Lower lobe of right lung (tissue), 2 donors: Measurements from ENCODE around the gene MGAT5. TPM values are rescaled to one million over a fixed set of nuclear protein-coding genes. Genes with fewer than 3 reads are reported as not detected.
A peak's percentile ranks its signal among the peaks of the same experiment; 100 is the strongest.

ENCODE experiments used
- ATAC-seq, 2 donors: fragments of 200-7000 bp; cut with Tn5 transposase; one replicate each; pipeline ENCODE4 v1.9.1; 2020 to 2022; ENCODE audit warnings: mild to moderate bottlenecking in 2 of 2, moderate library complexity in 2 of 2
- DNase-seq: peaks from one replicate; pipeline ENCODE4 v3.0.0-alpha.2; 2020
- H3K27ac ChIP-seq: fragments of 200-600 bp; one replicate; pipeline ENCODE4 v1.8.0; 2022
- H3K27me3 ChIP-seq: fragments of 200-600 bp; one replicate; pipeline ENCODE4 v1.8.0; 2022; ENCODE audit warnings: low read depth
- H3K36me3 ChIP-seq: fragments of 200-600 bp; one replicate; pipeline ENCODE4 v1.8.0; 2022; ENCODE audit warnings: mild to moderate bottlenecking
- H3K4me1 ChIP-seq: fragments of 200-600 bp; one replicate; pipeline ENCODE4 v1.8.0; 2022
- H3K4me3 ChIP-seq: fragments of 200-600 bp; one replicate; pipeline ENCODE4 v1.8.0; 2022; ENCODE audit warnings: mild to moderate bottlenecking
- H3K9me3 ChIP-seq: fragments of 200-600 bp; one replicate; pipeline ENCODE4 v1.8.0; 2022
- intact Hi-C: fragments of 100-400 bp; cut with DNase I; formaldehyde crosslinking; loops from one replicate; pipeline ENCODE4 v1.11.0; 2022
- total RNA-seq: library from RNA; stranded (reverse); fragmentation: NEBNext Ultra II Directional; extraction: Animal tissue kit (Norgen Biotek cat#: 25700); gene quantifications from one replicate; pipeline ENCODE4 v1.2.1, GENCODE V29; 2021
- TF ChIP-seq, protein P1 (sequence below): fragments of 200-600 bp; IDR thresholded peaks from one replicate; pipeline ENCODE4 v1.8.0; 2022; ENCODE audit warnings: antibody characterized with exemption, mild to moderate bottlenecking
- donor health status: DM: no; HTN: yes; CAD: no; lungs with severe emphysema.

Gene MGAT5
- total RNA-seq, 1 donor from 2014 or later: 61.7 TPM

DNA sequence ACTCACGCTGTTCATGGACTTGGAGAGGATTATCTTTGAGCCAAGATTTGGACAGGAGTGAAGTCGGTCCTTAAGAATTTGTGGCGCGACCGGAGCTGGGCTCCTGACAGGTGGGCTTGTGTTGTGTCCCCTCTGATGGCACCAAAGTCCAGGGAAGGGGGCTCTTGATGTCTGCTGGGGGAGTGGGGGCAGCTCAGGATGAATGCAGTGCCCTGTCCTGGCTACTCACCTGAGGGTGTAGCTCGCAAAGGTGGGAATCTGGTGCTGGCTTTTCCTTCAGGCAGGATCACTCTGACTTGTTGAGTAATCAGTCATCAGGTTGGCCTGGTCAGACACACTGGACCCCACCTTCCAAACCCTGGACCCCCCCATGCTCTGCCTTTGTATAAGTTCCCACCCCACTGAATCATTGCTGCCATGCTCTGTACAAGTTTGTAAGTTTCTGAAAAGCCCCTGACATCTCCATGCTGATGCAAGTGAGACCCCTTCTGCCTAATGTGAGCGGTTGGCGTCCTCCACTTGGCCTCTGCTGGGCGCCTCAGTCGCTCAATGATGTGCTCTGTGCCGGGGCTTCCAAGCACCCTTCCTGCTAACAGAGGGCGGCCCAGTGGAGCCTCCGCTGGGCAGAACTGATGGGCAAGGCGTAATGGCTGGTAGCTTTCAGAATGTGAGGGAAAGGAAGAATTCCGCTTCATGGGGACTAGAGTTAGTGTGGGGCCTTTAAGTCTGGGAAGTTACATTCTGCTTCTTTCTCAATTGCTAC, 196.1 kb downstream of the MGAT5 start:
- ATAC-seq (no peak), DNase-seq (no peak)
- Histone ChIP-seq H3K4me3 (no peak overlapping the region), H3K27ac (no peak overlapping the region), H3K36me3 (peaks cover 19% of the 10 kb centered on the region), H3K4me1 (no peaks in the 10 kb centered on the region), H3K9me3 (no peaks in the 10 kb centered on the region), H3K27me3 (no peaks in the 10 kb centered on the region)
- intact Hi-C loops: no loop called here
- TF ChIP-seq, protein P1, sequence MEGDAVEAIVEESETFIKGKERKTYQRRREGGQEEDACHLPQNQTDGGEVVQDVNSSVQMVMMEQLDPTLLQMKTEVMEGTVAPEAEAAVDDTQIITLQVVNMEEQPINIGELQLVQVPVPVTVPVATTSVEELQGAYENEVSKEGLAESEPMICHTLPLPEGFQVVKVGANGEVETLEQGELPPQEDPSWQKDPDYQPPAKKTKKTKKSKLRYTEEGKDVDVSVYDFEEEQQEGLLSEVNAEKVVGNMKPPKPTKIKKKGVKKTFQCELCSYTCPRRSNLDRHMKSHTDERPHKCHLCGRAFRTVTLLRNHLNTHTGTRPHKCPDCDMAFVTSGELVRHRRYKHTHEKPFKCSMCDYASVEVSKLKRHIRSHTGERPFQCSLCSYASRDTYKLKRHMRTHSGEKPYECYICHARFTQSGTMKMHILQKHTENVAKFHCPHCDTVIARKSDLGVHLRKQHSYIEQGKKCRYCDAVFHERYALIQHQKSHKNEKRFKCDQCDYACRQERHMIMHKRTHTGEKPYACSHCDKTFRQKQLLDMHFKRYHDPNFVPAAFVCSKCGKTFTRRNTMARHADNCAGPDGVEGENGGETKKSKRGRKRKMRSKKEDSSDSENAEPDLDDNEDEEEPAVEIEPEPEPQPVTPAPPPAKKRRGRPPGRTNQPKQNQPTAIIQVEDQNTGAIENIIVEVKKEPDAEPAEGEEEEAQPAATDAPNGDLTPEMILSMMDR: no peak

- TF ChIP-seq, protein P1: no peak
- Histone ChIP-seq H3K27ac (no peak overlapping the region), H3K4me1 (no peaks in the 10 kb centered on the region), H3K4me3 (no peak overlapping the region), H3K9me3 (no peaks in the 10 kb centered on the region), H3K27me3 (no peaks in the 10 kb centered on the region), H3K36me3 (peaks cover 23% of the 10 kb centered on the region)
- intact Hi-C loops: no loop called here
- no peak for DNase-seq
- peak in 1 of 2 donors; percentile 2 for ATAC-seq
Observed at GRCh38 chr2:134451347-134451630, 197.4 kb downstream of the MGAT5 start.

DNA sequence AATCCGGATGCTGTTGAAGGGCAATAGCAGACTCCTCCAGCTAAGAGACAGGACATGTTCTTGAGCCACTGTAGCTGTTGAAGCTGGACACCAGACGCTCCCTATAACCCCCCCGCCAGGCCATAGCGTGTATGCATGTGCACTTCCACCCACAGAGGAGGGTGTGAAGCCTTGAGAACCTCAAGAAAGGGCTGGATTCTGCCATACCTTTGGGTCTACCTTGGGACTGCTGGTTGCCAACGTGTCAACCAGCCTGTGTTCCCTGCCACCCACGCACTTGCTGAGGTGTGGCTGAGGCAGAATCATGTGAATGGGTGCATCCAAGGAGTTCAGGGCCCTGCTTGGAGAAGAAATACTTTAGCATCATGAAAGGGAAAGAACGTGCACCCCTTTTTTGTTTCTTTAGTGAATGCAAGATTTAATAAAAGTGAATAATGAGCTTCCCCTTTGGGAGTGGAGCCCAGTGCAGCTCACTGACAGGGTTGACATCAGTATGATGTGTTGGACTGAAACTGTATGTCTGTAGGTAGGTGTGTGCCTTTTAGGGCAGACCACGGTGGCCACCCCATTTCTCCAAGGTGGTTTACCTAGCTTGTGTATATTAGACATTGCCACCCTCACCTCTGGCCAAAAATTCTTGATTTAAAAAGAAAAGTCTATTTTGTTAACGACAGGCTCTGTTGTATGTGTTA, 198.3 kb downstream of the MGAT5 start:
- H3K4me1 ChIP-seq: no peaks in the 10 kb centered on the region
- H3K4me3 ChIP-seq: no peak overlapping the region
- intact Hi-C loops: no loop called here
- no peak overlapping the region for H3K27ac ChIP-seq
- no peak for ATAC-seq
- no peak for DNase-seq
- no peaks in the 10 kb centered on the region for H3K27me3 ChIP-seq
- peaks cover 23% of the 10 kb centered on the region for H3K36me3 ChIP-seq
- no peaks in the 10 kb centered on the region for H3K9me3 ChIP-seq
- TF ChIP-seq, protein P1: no peak

GRCh38 chr2:134453476-134453875, 199.6 kb downstream of the MGAT5 start:
- no peak overlapping the region for H3K4me3 ChIP-seq
- peaks cover 15% of the 10 kb centered on the region for H3K36me3 ChIP-seq
- TF ChIP-seq, protein P1: no peak
- intact Hi-C loops: no loop called here
- no peak overlapping the region for H3K27ac ChIP-seq
- ATAC-seq (no peak), DNase-seq (no peak)
- no peaks in the 10 kb centered on the region for H3K27me3 ChIP-seq
- no peaks in the 10 kb centered on the region for H3K9me3 ChIP-seq
- peaks cover 8% of the 10 kb centered on the region for H3K4me1 ChIP-seq

GRCh38 chr2:134453973-134454372, 200.1 kb downstream of the MGAT5 start:
- Histone ChIP-seq H3K9me3 (no peaks in the 10 kb centered on the region), H3K27ac (no peak overlapping the region), H3K4me3 (no peak overlapping the region), H3K27me3 (no peaks in the 10 kb centered on the region), H3K4me1 (peaks cover 8% of the 10 kb centered on the region), H3K36me3 (peaks cover 10% of the 10 kb centered on the region)
- ATAC-seq (no peak), DNase-seq (no peak)
- TF ChIP-seq, protein P1: no peak
- intact Hi-C loops: no loop called here
